ENCODE data around the gene P3H3.

The P3H3 gene

DNA sequence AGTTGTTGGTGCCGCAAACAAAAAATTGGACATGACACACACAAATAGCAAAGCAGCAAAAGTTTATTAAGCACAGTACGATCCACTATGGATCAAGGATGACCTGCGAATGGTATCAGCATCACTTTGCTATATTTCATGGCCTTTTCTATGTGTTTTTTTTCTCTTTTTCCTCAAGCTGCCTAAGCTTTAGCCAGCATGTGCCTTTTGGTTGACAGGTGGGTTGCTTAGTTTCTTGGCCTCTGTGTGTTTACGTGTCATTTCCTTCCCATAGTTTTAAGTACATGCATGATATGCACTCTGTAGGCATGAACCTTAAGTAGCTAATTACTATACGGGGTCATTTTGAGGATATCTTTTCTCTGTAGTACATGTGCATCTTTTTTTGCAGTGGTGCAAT lies 29.1 kb upstream of the P3H3 start:
- H3K36me3 ChIP-seq (ENCODE audit: control insufficient read depth in 2 of 2, insufficient read depth in 1 of 2, low read length in 2 of 2) = no peaks in the 10 kb centered on the region
- TF ChIP-seq, protein P1, sequence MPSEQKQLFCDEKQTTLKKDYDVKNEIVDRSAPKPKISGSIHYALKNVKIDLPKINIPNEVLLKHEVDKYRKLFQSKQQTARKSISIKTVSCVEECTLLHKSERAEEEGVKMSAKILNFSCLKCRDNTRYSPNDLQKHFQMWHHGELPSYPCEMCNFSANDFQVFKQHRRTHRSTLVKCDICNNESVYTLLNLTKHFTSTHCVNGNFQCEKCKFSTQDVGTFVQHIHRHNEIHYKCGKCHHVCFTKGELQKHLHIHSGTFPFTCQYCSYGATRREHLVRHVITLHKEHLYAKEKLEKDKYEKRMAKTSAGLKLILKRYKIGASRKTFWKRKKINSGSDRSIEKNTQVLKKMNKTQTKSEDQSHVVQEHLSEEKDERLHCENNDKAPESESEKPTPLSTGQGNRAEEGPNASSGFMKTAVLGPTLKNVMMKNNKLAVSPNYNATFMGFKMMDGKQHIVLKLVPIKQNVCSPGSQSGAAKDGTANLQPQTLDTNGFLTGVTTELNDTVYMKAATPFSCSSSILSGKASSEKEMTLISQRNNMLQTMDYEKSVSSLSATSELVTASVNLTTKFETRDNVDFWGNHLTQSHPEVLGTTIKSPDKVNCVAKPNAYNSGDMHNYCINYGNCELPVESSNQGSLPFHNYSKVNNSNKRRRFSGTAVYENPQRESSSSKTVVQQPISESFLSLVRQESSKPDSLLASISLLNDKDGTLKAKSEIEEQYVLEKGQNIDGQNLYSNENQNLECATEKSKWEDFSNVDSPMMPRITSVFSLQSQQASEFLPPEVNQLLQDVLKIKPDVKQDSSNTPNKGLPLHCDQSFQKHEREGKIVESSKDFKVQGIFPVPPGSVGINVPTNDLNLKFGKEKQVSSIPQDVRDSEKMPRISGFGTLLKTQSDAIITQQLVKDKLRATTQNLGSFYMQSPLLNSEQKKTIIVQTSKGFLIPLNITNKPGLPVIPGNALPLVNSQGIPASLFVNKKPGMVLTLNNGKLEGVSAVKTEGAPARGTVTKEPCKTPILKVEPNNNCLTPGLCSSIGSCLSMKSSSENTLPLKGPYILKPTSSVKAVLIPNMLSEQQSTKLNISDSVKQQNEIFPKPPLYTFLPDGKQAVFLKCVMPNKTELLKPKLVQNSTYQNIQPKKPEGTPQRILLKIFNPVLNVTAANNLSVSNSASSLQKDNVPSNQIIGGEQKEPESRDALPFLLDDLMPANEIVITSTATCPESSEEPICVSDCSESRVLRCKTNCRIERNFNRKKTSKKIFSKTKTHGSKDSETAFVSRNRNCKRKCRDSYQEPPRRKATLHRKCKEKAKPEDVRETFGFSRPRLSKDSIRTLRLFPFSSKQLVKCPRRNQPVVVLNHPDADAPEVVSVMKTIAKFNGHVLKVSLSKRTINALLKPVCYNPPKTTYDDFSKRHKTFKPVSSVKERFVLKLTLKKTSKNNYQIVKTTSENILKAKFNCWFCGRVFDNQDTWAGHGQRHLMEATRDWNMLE (tag by site-specific recombination; conservative IDR thresholded peaks at IDR 0.05; ENCODE audit: low read depth) = no peak
- TF ChIP-seq ZNF16 (tag by site-specific recombination; IDR thresholded peaks at IDR 0.05; ENCODE audit: low read depth) (no peak), ZSCAN16 (tag by site-specific recombination; IDR thresholded peaks at IDR 0.05) (no peak), ZNF239 (tag by site-specific recombination; IDR thresholded peaks at IDR 0.05) (no peak), ZBTB10 (tag by site-specific recombination; IDR thresholded peaks at IDR 0.05) (no peak), ZNF221 (tag by site-specific recombination; IDR thresholded peaks at IDR 0.05; ENCODE audit: borderline replicate concordance) (no peak), ZFP41 (tag by site-specific recombination; IDR thresholded peaks at IDR 0.05; ENCODE audit: borderline replicate concordance) (no peak), PBX3 (CRISPR knock-in tag; IDR thresholded peaks at IDR 0.05) (no peak), ZNF184 (tag by site-specific recombination; IDR thresholded peaks at IDR 0.05) (no peak), ZNF768 (tag by site-specific recombination; IDR thresholded peaks at IDR 0.05) (no peak), ZNF596 (tag by site-specific recombination; IDR thresholded peaks at IDR 0.05) (no peak), GLI2 (tag by site-specific recombination; IDR thresholded peaks at IDR 0.05; ENCODE audit: borderline replicate concordance, low read depth) (no peak), ZNF280D (tag by site-specific recombination; IDR thresholded peaks at IDR 0.05) (no peak), ZNF473 (tag by site-specific recombination; IDR thresholded peaks at IDR 0.05) (no peak)
- TF ChIP-seq, protein P2, sequence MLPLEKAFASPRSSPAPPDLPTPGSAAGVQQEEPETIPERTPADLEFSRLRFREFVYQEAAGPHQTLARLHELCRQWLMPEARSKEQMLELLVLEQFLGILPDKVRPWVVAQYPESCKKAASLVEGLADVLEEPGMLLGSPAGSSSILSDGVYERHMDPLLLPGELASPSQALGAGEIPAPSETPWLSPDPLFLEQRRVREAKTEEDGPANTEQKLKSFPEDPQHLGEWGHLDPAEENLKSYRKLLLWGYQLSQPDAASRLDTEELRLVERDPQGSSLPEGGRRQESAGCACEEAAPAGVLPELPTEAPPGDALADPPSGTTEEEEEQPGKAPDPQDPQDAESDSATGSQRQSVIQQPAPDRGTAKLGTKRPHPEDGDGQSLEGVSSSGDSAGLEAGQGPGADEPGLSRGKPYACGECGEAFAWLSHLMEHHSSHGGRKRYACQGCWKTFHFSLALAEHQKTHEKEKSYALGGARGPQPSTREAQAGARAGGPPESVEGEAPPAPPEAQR (tag by site-specific recombination; IDR thresholded peaks at IDR 0.05) = no peak
- TF ChIP-seq, protein P3, sequence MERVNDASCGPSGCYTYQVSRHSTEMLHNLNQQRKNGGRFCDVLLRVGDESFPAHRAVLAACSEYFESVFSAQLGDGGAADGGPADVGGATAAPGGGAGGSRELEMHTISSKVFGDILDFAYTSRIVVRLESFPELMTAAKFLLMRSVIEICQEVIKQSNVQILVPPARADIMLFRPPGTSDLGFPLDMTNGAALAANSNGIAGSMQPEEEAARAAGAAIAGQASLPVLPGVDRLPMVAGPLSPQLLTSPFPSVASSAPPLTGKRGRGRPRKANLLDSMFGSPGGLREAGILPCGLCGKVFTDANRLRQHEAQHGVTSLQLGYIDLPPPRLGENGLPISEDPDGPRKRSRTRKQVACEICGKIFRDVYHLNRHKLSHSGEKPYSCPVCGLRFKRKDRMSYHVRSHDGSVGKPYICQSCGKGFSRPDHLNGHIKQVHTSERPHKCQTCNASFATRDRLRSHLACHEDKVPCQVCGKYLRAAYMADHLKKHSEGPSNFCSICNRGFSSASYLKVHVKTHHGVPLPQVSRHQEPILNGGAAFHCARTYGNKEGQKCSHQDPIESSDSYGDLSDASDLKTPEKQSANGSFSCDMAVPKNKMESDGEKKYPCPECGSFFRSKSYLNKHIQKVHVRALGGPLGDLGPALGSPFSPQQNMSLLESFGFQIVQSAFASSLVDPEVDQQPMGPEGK (tag by site-specific recombination; IDR thresholded peaks at IDR 0.05) = no peak
- TF ChIP-seq, protein P4, sequence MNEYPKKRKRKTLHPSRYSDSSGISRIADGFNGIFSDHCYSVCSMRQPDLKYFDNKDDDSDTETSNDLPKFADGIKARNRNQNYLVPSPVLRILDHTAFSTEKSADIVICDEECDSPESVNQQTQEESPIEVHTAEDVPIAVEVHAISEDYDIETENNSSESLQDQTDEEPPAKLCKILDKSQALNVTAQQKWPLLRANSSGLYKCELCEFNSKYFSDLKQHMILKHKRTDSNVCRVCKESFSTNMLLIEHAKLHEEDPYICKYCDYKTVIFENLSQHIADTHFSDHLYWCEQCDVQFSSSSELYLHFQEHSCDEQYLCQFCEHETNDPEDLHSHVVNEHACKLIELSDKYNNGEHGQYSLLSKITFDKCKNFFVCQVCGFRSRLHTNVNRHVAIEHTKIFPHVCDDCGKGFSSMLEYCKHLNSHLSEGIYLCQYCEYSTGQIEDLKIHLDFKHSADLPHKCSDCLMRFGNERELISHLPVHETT (tag by site-specific recombination; IDR thresholded peaks at IDR 0.05) = no peak
- H3K27ac ChIP-seq (ENCODE audit: extremely low read depth, low read depth, low read length) = no peak overlapping the region
- no peak overlapping the region for H3K4me3 ChIP-seq (ENCODE audit: low read depth, low read length)
- no peaks in the 10 kb centered on the region for H3K4me1 ChIP-seq (ENCODE audit: control insufficient read depth, insufficient read depth, low read length)
- ChIA-PET POLR2A (no interaction called here), CTCF (no interaction called here)
- H3K9me3 ChIP-seq (ENCODE audit: control insufficient read depth, insufficient read depth, low read depth, low read length) = no peaks in the 10 kb centered on the region
